Mammary epithelial cell (primary cell): ENCODE data around the gene LMTK2.

ENCODE experiments used
- EZH2 ChIP-seq: IDR thresholded peaks from 2 replicates; pipeline ENCODE4 v1.6.1; 2012; ENCODE audit warnings: low read length, inconsistent platforms, borderline replicate concordance
- TF ChIP-seq, protein P1 (sequence below), 2 donors: IDR thresholded peaks in 1 of 2; conservative IDR thresholded peaks in 1 of 2; 2 replicates each; pipeline ENCODE4 v1.5.1; 2011 to 2012; ENCODE audit warnings: inconsistent platforms in 2 of 2, low read length in 2 of 2, mild to moderate bottlenecking in 2 of 2, control low read depth in 1 of 2, low read depth in 1 of 2; ENCODE audit not compliant: insufficient read depth in 1 of 2; ENCODE audit errors: extremely low read depth in 1 of 2

DNA sequence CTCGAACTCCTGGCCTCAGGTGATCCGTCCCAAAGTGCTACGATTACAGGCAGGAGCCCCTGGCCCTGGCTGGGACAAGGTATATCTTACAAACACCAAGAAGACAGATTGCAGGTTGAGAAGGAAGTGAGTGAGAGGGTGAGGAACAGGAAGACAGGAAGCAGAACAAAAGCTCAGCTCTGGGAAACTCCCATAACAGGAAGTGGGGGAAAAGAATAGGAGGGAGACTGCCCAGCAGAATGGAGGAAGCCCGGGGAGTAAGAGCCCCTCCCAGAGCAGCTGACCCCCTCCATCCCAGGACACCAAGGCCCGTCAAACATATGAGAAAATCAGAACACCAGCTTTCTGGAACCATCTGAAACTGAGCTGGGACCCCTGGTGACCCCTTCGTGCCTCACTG, 142.4 kb downstream of the LMTK2 start:
- TF ChIP-seq, protein P1, sequence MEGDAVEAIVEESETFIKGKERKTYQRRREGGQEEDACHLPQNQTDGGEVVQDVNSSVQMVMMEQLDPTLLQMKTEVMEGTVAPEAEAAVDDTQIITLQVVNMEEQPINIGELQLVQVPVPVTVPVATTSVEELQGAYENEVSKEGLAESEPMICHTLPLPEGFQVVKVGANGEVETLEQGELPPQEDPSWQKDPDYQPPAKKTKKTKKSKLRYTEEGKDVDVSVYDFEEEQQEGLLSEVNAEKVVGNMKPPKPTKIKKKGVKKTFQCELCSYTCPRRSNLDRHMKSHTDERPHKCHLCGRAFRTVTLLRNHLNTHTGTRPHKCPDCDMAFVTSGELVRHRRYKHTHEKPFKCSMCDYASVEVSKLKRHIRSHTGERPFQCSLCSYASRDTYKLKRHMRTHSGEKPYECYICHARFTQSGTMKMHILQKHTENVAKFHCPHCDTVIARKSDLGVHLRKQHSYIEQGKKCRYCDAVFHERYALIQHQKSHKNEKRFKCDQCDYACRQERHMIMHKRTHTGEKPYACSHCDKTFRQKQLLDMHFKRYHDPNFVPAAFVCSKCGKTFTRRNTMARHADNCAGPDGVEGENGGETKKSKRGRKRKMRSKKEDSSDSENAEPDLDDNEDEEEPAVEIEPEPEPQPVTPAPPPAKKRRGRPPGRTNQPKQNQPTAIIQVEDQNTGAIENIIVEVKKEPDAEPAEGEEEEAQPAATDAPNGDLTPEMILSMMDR (conservative IDR thresholded peaks at IDR 0.05 in 1 of 2, IDR thresholded peaks at IDR 0.05 in 1 of 2; ENCODE audit: extremely low read depth in 1 of 2, insufficient read depth in 1 of 2, low read depth in 1 of 2, low read length in 2 of 2) = no peak
- TF ChIP-seq EZH2 = no peak
